GM18868 (cell line): ENCODE data around the gene SP5.
"Not testable (repeated sequence)": the region's sequence is repeated elsewhere in the genome, so short reads cannot be mapped to it uniquely, and the experiment has no call there.

Experiments
- ATAC-seq: cut with Tn5 transposase; IDR thresholded peaks from one replicate; pipeline ENCODE4 v1.9.1; 2021; ENCODE audit warnings: mild to moderate bottlenecking, moderate library complexity; ENCODE audit not compliant: unreplicated experiment

Gene SP5

GRCh38 chr2:170737406-170737805 lies 22.3 kb downstream of the SP5 start:
- ATAC-seq: no peak

- ATAC-seq: no peak
Observed at GRCh38 chr2:170737821-170738220, 22.7 kb downstream of the SP5 start.

- no peak for ATAC-seq
Observed at GRCh38 chr2:170739048-170739447, 23.9 kb downstream of the SP5 start.

GRCh38 chr2:170739507-170740046 lies 24.4 kb downstream of the SP5 start:
- no peak for ATAC-seq

- no peak for ATAC-seq
Observed at GRCh38 chr2:170740660-170741059, 25.5 kb downstream of the SP5 start.

GRCh38 chr2:170742000-170742399 lies 26.9 kb downstream of the SP5 start:
- ATAC-seq: no peak

- ATAC-seq: no peak
Observed at GRCh38 chr2:170742896-170743529, 27.9 kb downstream of the SP5 start.

GRCh38 chr2:170743530-170744239 lies 28.5 kb downstream of the SP5 start:
- ATAC-seq: no peak

- no peak for ATAC-seq
Observed at GRCh38 chr2:170744248-170745002, 29.3 kb downstream of the SP5 start.

- ATAC-seq: no peak
Observed at GRCh38 chr2:170745305-170745704, 30.2 kb downstream of the SP5 start.

- no peak for ATAC-seq
Observed at GRCh38 chr2:170747921-170748320, 32.8 kb downstream of the SP5 start.

- ATAC-seq: not testable (repeated sequence)
Observed at GRCh38 chr2:170751555-170751954, 36.4 kb downstream of the SP5 start.

GRCh38 chr2:170761572-170761971 lies 46.4 kb downstream of the SP5 start:
- ATAC-seq: no peak

- no peak for ATAC-seq
Observed at GRCh38 chr2:170762760-170763159, 47.6 kb downstream of the SP5 start.

- no peak for ATAC-seq
Observed at GRCh38 chr2:170763232-170763631, 48.1 kb downstream of the SP5 start.

GRCh38 chr2:170764880-170765261 lies 49.7 kb downstream of the SP5 start:
- ATAC-seq: no peak

- no peak for ATAC-seq
Observed at GRCh38 chr2:170766693-170767092, 51.6 kb downstream of the SP5 start.
